Loucy (cell line): ENCODE measurements around the gene CHSY3.

ENCODE experiments used
- H2AFZ ChIP-seq: fragments of 200-600 bp; sonication (generic); 2 replicates; pipeline ENCODE4 v1.6.0; 2016; ENCODE audit warnings: antibody characterized with exemption, mild to moderate bottlenecking, low read length, moderate library complexity
- H3F3A ChIP-seq: fragments of 200-600 bp; 2 replicates; pipeline ENCODE4 v1.6.0; 2016; ENCODE audit warnings: antibody characterized with exemption, low read depth, mild to moderate bottlenecking
- H3K27me3 ChIP-seq: fragments of 200-600 bp; sonication (generic); 2 replicates; pipeline ENCODE4 v1.6.1; 2014; ENCODE audit warnings: low read length, mild to moderate bottlenecking; ENCODE audit not compliant: insufficient read depth, poor library complexity, severe bottlenecking
- H3K36me3 ChIP-seq: fragments of 200-600 bp; sonication (generic); 2 replicates; pipeline ENCODE4 v1.6.1; 2016; ENCODE audit warnings: low read length; ENCODE audit not compliant: insufficient read depth
- H3K4me1 ChIP-seq: fragments of 200-600 bp; sonication (generic); 2 replicates; pipeline ENCODE4 v1.5.1; 2014; ENCODE audit warnings: low read length, mild to moderate bottlenecking; ENCODE audit not compliant: insufficient read depth, poor library complexity, severe bottlenecking
- H3K4me2 ChIP-seq: fragments of 200-600 bp; sonication (generic); 2 replicates; pipeline ENCODE4 v1.6.0; 2014; ENCODE audit warnings: antibody characterized with exemption, low read length, low read depth, mild to moderate bottlenecking; ENCODE audit not compliant: poor library complexity, severe bottlenecking
- H3K4me3 ChIP-seq: fragments of 200-600 bp; sonication (generic); 2 replicates; pipeline ENCODE4 v1.5.1; 2014; ENCODE audit warnings: low read length, mild to moderate bottlenecking, mixed read lengths; ENCODE audit not compliant: poor library complexity, severe bottlenecking
- H3K79me2 ChIP-seq: fragments of 200-600 bp; sonication (generic); 2 replicates; pipeline ENCODE4 v1.6.1; 2014; ENCODE audit warnings: low read length; ENCODE audit not compliant: insufficient read depth
- H3K9ac ChIP-seq: fragments of 200-600 bp; sonication (generic); 2 replicates; pipeline ENCODE4 v1.6.0; 2014; ENCODE audit warnings: mild to moderate bottlenecking, low read depth, low read length, moderate library complexity; ENCODE audit not compliant: poor library complexity, severe bottlenecking
- H3K9me2 ChIP-seq: fragments of 200-600 bp; sonication (generic); replicated peaks from 2 replicates; pipeline ENCODE4 v1.6.1; 2016; ENCODE audit warnings: low read depth, low read length, mixed read lengths
- H3K9me3 ChIP-seq: fragments of 200-600 bp; sonication (generic); 2 replicates; pipeline ENCODE4 v1.6.1; 2014; ENCODE audit warnings: mild to moderate bottlenecking, antibody characterized with exemption, low read length, low read depth; ENCODE audit not compliant: insufficient read depth
- H4K20me1 ChIP-seq: fragments of 200-600 bp; sonication (generic); 2 replicates; pipeline ENCODE4 v1.6.0; 2014; ENCODE audit warnings: antibody characterized with exemption, low read length, mild to moderate bottlenecking; ENCODE audit not compliant: insufficient read depth, poor library complexity, severe bottlenecking
- CTCF ChIP-seq: fragments of 200-600 bp; sonication (generic); conservative IDR thresholded peaks from 2 replicates; pipeline ENCODE4 v1.5.1; 2014; ENCODE audit warnings: mild to moderate bottlenecking, antibody characterized with exemption, low read length
- EZH2phosphoT487 ChIP-seq: fragments of 200-600 bp; IDR thresholded peaks from 2 replicates; pipeline ENCODE4 v1.6.1; 2018; ENCODE audit warnings: antibody characterized with exemption, mild to moderate bottlenecking, moderate library complexity, borderline replicate concordance

Gene CHSY3

GRCh38 chr5:129912601-129913255, 8.5 kb downstream of the CHSY3 start:
- Histone ChIP-seq H3F3A (no peaks in the 10 kb centered on the region), H2AFZ (no peak overlapping the region), H3K9me2 (no peaks in the 10 kb centered on the region)

GRCh38 chr5:129915415-129915814, 11.2 kb downstream of the CHSY3 start:
- no peak for TF ChIP-seq CTCF
- no peak for TF ChIP-seq EZH2phosphoT487
- H3K9me2 ChIP-seq, result no peaks in the 10 kb centered on the region
- no peaks in the 10 kb centered on the region for H3K27me3 ChIP-seq
- H4K20me1 ChIP-seq, result no peaks in the 10 kb centered on the region
- no peaks in the 10 kb centered on the region for H3K9me3 ChIP-seq
- H3K4me1 ChIP-seq, result no peaks in the 10 kb centered on the region
- no peak overlapping the region for H3K9ac ChIP-seq
- no peaks in the 10 kb centered on the region for H3F3A ChIP-seq
- H3K36me3 ChIP-seq, result no peaks in the 10 kb centered on the region
- no peak overlapping the region for H3K4me2 ChIP-seq
- H3K4me3 ChIP-seq, result no peak overlapping the region
- H3K79me2 ChIP-seq, result no peaks in the 10 kb centered on the region
- no peak overlapping the region for H2AFZ ChIP-seq

More at GRCh38 chr5:129912601-129913255, 8.5 kb downstream of the CHSY3 start:
- no peaks in the 10 kb centered on the region for H3K9me3 ChIP-seq
- no peaks in the 10 kb centered on the region for H4K20me1 ChIP-seq
- H3K36me3 ChIP-seq, result no peaks in the 10 kb centered on the region
- H3K27me3 ChIP-seq, result no peaks in the 10 kb centered on the region
- no peak overlapping the region for H3K9ac ChIP-seq
- no peaks in the 10 kb centered on the region for H3K4me1 ChIP-seq
- H3K4me3 ChIP-seq, result no peak overlapping the region
- TF ChIP-seq CTCF (no peak), EZH2phosphoT487 (no peak)
- no peak overlapping the region for H3K4me2 ChIP-seq
- no peaks in the 10 kb centered on the region for H3K79me2 ChIP-seq

- no peak overlapping the region for H3K4me2 ChIP-seq
- H4K20me1 ChIP-seq, result no peaks in the 10 kb centered on the region
- no peaks in the 10 kb centered on the region for H3F3A ChIP-seq
- TF ChIP-seq CTCF (no peak), EZH2phosphoT487 (no peak)
- no peaks in the 10 kb centered on the region for H3K27me3 ChIP-seq
- H3K4me3 ChIP-seq, result no peak overlapping the region
- H3K79me2 ChIP-seq, result no peaks in the 10 kb centered on the region
- no peaks in the 10 kb centered on the region for H3K36me3 ChIP-seq
- no peak overlapping the region for H2AFZ ChIP-seq
- no peaks in the 10 kb centered on the region for H3K9me3 ChIP-seq
- no peaks in the 10 kb centered on the region for H3K4me1 ChIP-seq
- H3K9me2 ChIP-seq, result no peaks in the 10 kb centered on the region
- no peak overlapping the region for H3K9ac ChIP-seq
Observed at GRCh38 chr5:129917224-129917623, 13.0 kb downstream of the CHSY3 start.
